HG03103 (cell line): ENCODE results near the gene KANK4.

Source experiments
- ATAC-seq: cut with Tn5 transposase; IDR thresholded peaks from one replicate; pipeline ENCODE4 v1.9.1; 2021; ENCODE audit warnings: low read depth; ENCODE audit not compliant: unreplicated experiment

Gene KANK4

GRCh38 chr1:62337706-62338631 lies 18.7 kb upstream of the KANK4 start:
- no peak for ATAC-seq

GRCh38 chr1:62336995-62337705 lies 17.9 kb upstream of the KANK4 start:
- ATAC-seq = no peak

GRCh38 chr1:62336638-62336994 lies 17.4 kb upstream of the KANK4 start:
- no peak for ATAC-seq

GRCh38 chr1:62335656-62336055 lies 16.4 kb upstream of the KANK4 start:
- ATAC-seq = no peak

- ATAC-seq = no peak
Observed at GRCh38 chr1:62334434-62334985, 15.3 kb upstream of the KANK4 start.

- no peak for ATAC-seq
Observed at GRCh38 chr1:62333441-62333840, 14.2 kb upstream of the KANK4 start.

GRCh38 chr1:62327360-62328055 lies 8.3 kb upstream of the KANK4 start:
- ATAC-seq = no peak

- ATAC-seq = no peak
Observed at GRCh38 chr1:62325681-62326080, 6.4 kb upstream of the KANK4 start.

GRCh38 chr1:62325081-62325480 lies 5.8 kb upstream of the KANK4 start:
- ATAC-seq = no peak

GRCh38 chr1:62321446-62321845 lies 2.2 kb upstream of the KANK4 start:
- no peak for ATAC-seq

- ATAC-seq = no peak
Observed at GRCh38 chr1:62318320-62318755, 896 bp downstream of the KANK4 start.

- ATAC-seq = no peak
Observed at GRCh38 chr1:62317021-62317768, 2.0 kb downstream of the KANK4 start.

- ATAC-seq = no peak
Observed at GRCh38 chr1:62316135-62316534, 3.1 kb downstream of the KANK4 start.

- no peak for ATAC-seq
Observed at GRCh38 chr1:62315387-62315786, 3.8 kb downstream of the KANK4 start.

GRCh38 chr1:62314454-62315350 lies 4.5 kb downstream of the KANK4 start:
- ATAC-seq = no peak

- ATAC-seq = no peak
Observed at GRCh38 chr1:62312698-62313097, 6.5 kb downstream of the KANK4 start.

GRCh38 chr1:62311473-62311943 lies 7.7 kb downstream of the KANK4 start:
- ATAC-seq = no peak

GRCh38 chr1:62309906-62310305 lies 9.3 kb downstream of the KANK4 start:
- ATAC-seq = no peak

GRCh38 chr1:62308606-62309005 lies 10.6 kb downstream of the KANK4 start:
- ATAC-seq = no peak
